ENCODE measurements around the gene ATXN1. TPM values are rescaled to one million over a fixed set of nuclear protein-coding genes. Genes with fewer than 3 reads are reported as not detected.

Gene ATXN1
- total RNA-seq, 1 experiment from 2014 or later: 5.6 TPM

- Mint-ChIP-seq H3K27me3 (ENCODE audit: low read depth) (no peaks in the 10 kb centered on the region), H3K9me3 (no peaks in the 10 kb centered on the region), H3K27ac (no peak overlapping the region), H3K4me1 (peaks cover 21 to 32% of the 10 kb centered on the region in 2 experiments), H3K4me3 (no peak overlapping the region), H3K36me3 (ENCODE audit: insufficient read depth in 1 of 3, low read depth in 3 of 3) (no peaks in the 10 kb centered on the region)
- Histone ChIP-seq H2BK5ac (ENCODE audit: insufficient read length, low read length) (no peak overlapping the region), H3T11ph (ENCODE audit: low read length) (no peak overlapping the region), H3K9ac (ENCODE audit: extremely low read depth, insufficient read length, low read length) (no peak overlapping the region), H3K14ac (ENCODE audit: insufficient read depth, low read length) (no peak overlapping the region), H2BK20ac (ENCODE audit: low read depth, low read length, poor library complexity, severe bottlenecking) (no peak overlapping the region), H3K9me3 (ENCODE audit: control insufficient read depth, low read depth, low read length) (no peaks in the 10 kb centered on the region), H3K23me2 (ENCODE audit: insufficient read length, low read depth, low read length, poor library complexity, severe bottlenecking) (no peaks in the 10 kb centered on the region), H3K56ac (ENCODE audit: insufficient read length, low read depth, low read length) (no peak overlapping the region), H3K27me3 (ENCODE audit: insufficient read depth, low read length) (no peaks in the 10 kb centered on the region), H3K4ac (ENCODE audit: low read depth, low read length) (no peak overlapping the region), H3K4me1 (ENCODE audit: insufficient read depth, low read length) (peaks cover 5% of the 10 kb centered on the region; the same call in 1 of the 2 replicates), H3K27ac (ENCODE audit: insufficient read length, low read depth, low read length) (no peak overlapping the region), H4K20me1 (ENCODE audit: control insufficient read depth, insufficient read depth, insufficient read length) (no peaks in the 10 kb centered on the region), H2BK15ac (ENCODE audit: low read depth, low read length) (no peak overlapping the region), H3K18ac (ENCODE audit: insufficient read length, low read depth, low read length) (no peak overlapping the region), H2AFZ (ENCODE audit: low read length) (no peak overlapping the region), H3K79me1 (ENCODE audit: insufficient read depth, low read depth, low read length, poor library complexity, severe bottlenecking) (no peaks in the 10 kb centered on the region), H4K91ac (ENCODE audit: insufficient read length, low read depth, low read length) (no peak overlapping the region), H2BK12ac (ENCODE audit: insufficient read length, low read depth, low read length) (no peak overlapping the region), H2BK120ac (ENCODE audit: low read depth, low read length, poor library complexity, severe bottlenecking) (no peak overlapping the region), H4K5ac (ENCODE audit: insufficient read length, low read depth, low read length) (no peak overlapping the region), H4K8ac (replicated peaks; ENCODE audit: insufficient read length, low read depth, low read length) (no peak overlapping the region), H3K4me2 (ENCODE audit: insufficient read depth, insufficient read length, low read length) (no peak overlapping the region), H3K79me2 (ENCODE audit: insufficient read depth, low read length) (no peaks in the 10 kb centered on the region), H2AK5ac (ENCODE audit: insufficient read length, low read length) (no peak overlapping the region), H3K23ac (ENCODE audit: insufficient read length, low read depth, low read length) (no peak overlapping the region)
- no peak for DNase-seq
- TF ChIP-seq CTCF (conservative IDR thresholded peaks at IDR 0.05): no peak
- WGBS (ENCODE audit: extremely low coverage, insufficient read length, low lambda C conversion rate): no CpG with 5 or more reads among the region's 6 CpGs
Measured at GRCh38 chr6:16421462-16421960, 339.7 kb downstream of the ATXN1 start.
